RWPE2 (cell line): Measurements from ENCODE around the gene SLC38A2.

Experiments
- ATAC-seq: fragments of 200-7000 bp; cut with Tn5 transposase; 3 replicates; pipeline ENCODE4 v1.9.1; 2021; ENCODE audit warnings: low read depth
- DNase-seq: peaks from one replicate; pipeline ENCODE4 v3.0.0-alpha.2; 2020; ENCODE audit warnings: low spot score
- H3K27ac ChIP-seq: fragments of 450-650 bp; 2 replicates; pipeline ENCODE4 v1.5.1; 2017; ENCODE audit warnings: mild to moderate bottlenecking; ENCODE audit not compliant: poor library complexity, severe bottlenecking
- H3K27me3 ChIP-seq: fragments of 250-450 bp; sonication (Bioruptor Pico); 2 replicates; pipeline ENCODE4 v1.5.1; 2021; ENCODE audit warnings: mild to moderate bottlenecking, moderate library complexity; ENCODE audit not compliant: insufficient read depth, poor library complexity, severe bottlenecking
- H3K36me3 ChIP-seq: fragments of 250-450 bp; sonication (Bioruptor Pico); 2 replicates; pipeline ENCODE4 v1.5.1; 2020; ENCODE audit warnings: low read depth, mild to moderate bottlenecking, moderate library complexity
- H3K4me1 ChIP-seq: fragments of 250-450 bp; sonication (Bioruptor Pico); 2 replicates; pipeline ENCODE4 v1.5.1; 2021; ENCODE audit warnings: mild to moderate bottlenecking, moderate library complexity; ENCODE audit not compliant: insufficient read depth, poor library complexity, severe bottlenecking
- H3K4me3 ChIP-seq: fragments of 250-450 bp; sonication (Bioruptor Pico); 2 replicates; pipeline ENCODE4 v1.5.1; 2021; ENCODE audit warnings: mild to moderate bottlenecking, moderate library complexity; ENCODE audit not compliant: severe bottlenecking
- H3K9me3 ChIP-seq: fragments of 250-450 bp; sonication (Bioruptor Pico); 2 replicates; pipeline ENCODE4 v1.5.1; 2021; ENCODE audit warnings: mild to moderate bottlenecking, moderate library complexity; ENCODE audit not compliant: severe bottlenecking
- CTCF ChIP-seq: fragments of 450-650 bp; IDR thresholded peaks from one replicate; pipeline ENCODE4 v1.5.1; 2017; ENCODE audit warnings: mild to moderate bottlenecking, moderate library complexity; ENCODE audit not compliant: poor library complexity, severe bottlenecking

SLC38A2 gene

DNA sequence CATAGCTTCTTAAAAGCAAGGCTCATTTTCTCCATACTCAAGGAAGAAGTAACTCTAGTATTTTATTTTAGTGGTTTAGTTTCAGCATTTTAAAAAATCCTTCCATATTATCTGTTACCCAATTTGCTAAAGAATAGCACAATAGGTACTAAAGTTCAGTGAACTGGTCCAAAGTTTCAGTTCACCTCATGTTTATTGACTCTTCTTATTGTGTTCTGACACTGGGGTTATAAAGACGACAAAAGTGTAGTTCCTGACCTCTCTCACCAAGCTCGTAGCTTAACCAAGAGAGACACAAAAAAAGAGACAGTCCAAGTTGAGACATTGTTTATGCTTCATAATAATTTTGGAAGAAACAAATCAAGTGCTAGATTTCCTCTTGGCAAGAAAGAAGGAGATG is 40.8 kb upstream of the SLC38A2 start:
- H3K4me1 ChIP-seq = peaks cover 22% of the 10 kb centered on the region
- H3K27me3 ChIP-seq = no peaks in the 10 kb centered on the region
- H3K27ac ChIP-seq = peak overlapping the region; percentile 53
- 0 out of 2 replicates have a peak, but pooled peaks cover 7% of the 10 kb centered on the region for H3K36me3 ChIP-seq
- TF ChIP-seq CTCF = no peak
- ATAC-seq (no peak), DNase-seq (no peak)
- H3K9me3 ChIP-seq = peaks cover 2% of the 10 kb centered on the region
- H3K4me3 ChIP-seq = no peak overlapping the region

GRCh38 chr12:46412857-46413256 is 40.3 kb upstream of the SLC38A2 start:
- Histone ChIP-seq H3K27ac (no peak overlapping the region), H3K4me3 (no peak overlapping the region), H3K36me3 (0 out of 2 replicates have a peak, but pooled peaks cover 4% of the 10 kb centered on the region), H3K9me3 (peaks cover 1% of the 10 kb centered on the region), H3K27me3 (no peaks in the 10 kb centered on the region), H3K4me1 (peaks cover 17% of the 10 kb centered on the region)
- DNase-seq (no peak), ATAC-seq (no peak)
- TF ChIP-seq CTCF = no peak

DNA sequence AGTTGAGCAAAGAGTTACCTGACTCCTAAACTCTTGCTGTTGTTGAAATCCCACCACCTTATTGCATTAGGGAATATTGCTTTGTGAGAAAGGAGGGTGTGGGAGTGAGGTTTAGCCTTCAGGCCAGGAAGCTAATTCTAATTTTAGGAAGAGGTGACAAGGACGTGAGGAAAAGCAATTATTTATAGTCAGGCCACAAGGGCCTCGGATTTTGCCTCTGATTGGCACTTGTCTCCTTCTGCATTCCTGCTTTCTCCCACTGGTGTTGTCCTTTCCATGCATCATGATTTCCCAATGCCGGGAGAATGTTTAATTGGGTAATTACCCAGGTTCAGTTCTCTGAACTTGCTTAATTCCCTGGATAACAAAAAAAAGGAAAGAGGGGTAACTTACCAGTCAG is 37.9 kb upstream of the SLC38A2 start:
- no peak for DNase-seq
- Histone ChIP-seq H3K36me3 (no peaks in the 10 kb centered on the region), H3K9me3 (no peaks in the 10 kb centered on the region), H3K4me3 (no peak overlapping the region), H3K4me1 (peaks cover 11% of the 10 kb centered on the region), H3K27me3 (no peaks in the 10 kb centered on the region), H3K27ac (no peak overlapping the region)
- ATAC-seq = no peak
- no peak for TF ChIP-seq CTCF

DNA sequence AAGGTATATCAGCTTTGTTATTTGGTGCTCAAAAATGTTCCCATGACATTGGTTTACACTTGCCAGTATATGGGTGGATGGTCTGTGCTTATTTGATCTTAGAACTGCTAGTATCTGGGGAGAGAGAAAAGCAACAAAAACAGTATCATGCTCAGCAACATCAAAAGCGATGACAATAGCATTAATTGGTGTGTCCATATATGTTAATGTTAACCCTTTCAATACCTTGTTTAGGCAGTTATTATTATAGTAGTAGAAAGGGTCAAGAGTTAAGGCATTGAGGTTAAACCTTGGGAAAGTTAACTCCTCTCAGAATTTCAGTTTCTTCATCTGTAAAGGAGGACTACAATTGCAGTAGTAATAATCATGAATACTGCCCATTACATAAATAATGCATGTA is 37.4 kb upstream of the SLC38A2 start:
- Histone ChIP-seq H3K9me3 (no peaks in the 10 kb centered on the region), H3K27ac (no peak overlapping the region), H3K36me3 (no peaks in the 10 kb centered on the region), H3K27me3 (no peaks in the 10 kb centered on the region), H3K4me1 (peaks cover 11% of the 10 kb centered on the region), H3K4me3 (no peak overlapping the region)
- DNase-seq (no peak), ATAC-seq (no peak)
- TF ChIP-seq CTCF = no peak

DNA sequence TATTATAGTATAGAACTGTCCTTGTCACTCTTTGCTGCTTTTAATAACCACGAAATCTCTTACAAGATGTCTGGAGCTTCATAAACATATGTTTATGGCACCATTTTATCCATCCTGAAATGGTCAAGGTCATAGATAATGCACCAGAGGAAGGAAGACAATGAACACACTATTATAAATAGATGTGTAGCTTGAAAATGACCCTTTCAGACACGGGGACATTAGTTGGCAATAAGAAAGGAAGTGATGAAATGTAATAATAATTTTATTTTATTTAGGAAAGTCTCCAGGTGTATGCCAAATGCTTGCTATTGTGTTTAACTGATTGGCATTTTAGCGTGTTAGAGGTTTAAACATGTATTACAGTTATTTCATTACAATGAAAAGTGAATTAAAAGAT is 36.8 kb upstream of the SLC38A2 start:
- TF ChIP-seq CTCF = no peak
- Histone ChIP-seq H3K9me3 (no peaks in the 10 kb centered on the region), H3K27ac (no peak overlapping the region), H3K4me3 (no peak overlapping the region), H3K4me1 (peaks cover 5% of the 10 kb centered on the region), H3K27me3 (no peaks in the 10 kb centered on the region), H3K36me3 (no peaks in the 10 kb centered on the region)
- DNase-seq (no peak), ATAC-seq (no peak)
